Stimulated activated CD4-positive, alpha-beta T cell treated with anti-CD3 and anti-CD28 coated beads, Interleukin-4, amount 100 ng/mL, for 4 hours (primary cell): Measurements from ENCODE around the gene TFIP11.

Source experiments
- DNase-seq, 2 experiments: peaks; one replicate each; pipeline ENCODE4 v3.0.0-alpha.2; 2020

TFIP11 gene

GRCh38 chr22:26476705-26477340, 35.5 kb downstream of the TFIP11 start:
- DNase-seq, result no peak

DNA sequence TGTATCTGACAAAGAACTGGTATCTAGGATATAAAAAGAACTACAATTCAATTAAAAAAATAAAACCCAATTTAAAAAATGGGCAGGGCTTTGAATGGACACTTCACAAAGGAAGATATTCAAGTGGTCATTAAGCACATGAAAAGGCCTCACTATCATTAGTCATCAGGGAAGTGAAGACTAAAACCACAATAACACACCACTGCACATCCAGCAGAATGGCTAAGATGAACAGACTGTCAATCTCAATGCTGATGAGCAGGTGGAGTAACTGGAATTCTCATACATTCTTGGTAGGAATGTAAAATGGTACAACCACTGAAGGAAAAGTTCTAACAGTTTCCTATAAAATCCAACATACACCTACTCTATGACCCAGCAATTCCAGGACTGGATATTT, 37.6 kb downstream of the TFIP11 start:
- no peak for DNase-seq

DNA sequence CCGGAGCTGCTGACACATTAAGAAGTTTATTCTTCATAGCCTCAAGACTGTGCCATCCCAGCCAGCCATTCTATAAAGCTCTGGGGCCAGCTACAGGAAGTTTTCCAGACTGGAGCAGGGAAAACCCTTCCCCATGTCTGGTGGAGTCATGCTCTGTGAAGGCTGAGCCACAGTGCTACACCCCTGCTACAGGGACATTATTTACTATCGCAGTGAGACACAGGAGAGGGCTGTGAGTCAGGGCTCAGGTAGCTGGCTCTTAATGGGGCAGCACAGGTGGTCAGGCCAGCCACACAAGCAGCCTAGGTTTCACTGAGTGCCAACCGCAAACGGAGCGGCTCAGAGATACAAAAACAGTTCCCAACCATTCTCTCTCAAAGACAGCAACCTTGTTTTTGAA, 40.8 kb downstream of the TFIP11 start:
- DNase-seq, result no peak

DNA sequence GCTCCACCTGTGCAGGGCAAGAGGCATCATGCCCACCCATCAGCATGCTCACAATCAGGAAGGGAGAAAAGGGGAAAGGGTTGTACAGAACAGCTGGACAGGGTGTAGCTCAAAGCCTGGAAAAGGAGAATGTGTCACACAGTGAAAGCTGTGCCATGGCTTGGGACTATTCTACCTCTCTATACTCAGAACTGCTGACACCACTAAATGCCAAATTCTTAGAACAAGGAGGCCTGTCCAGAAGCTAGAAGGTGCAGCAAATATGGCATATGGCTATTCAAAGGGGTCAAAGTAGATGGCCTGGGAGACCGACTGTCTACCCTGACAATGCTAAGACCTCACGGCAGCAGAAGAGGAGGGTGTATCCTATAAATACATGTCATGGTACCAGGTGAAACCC, 41.5 kb downstream of the TFIP11 start:
- no peak for DNase-seq

DNA sequence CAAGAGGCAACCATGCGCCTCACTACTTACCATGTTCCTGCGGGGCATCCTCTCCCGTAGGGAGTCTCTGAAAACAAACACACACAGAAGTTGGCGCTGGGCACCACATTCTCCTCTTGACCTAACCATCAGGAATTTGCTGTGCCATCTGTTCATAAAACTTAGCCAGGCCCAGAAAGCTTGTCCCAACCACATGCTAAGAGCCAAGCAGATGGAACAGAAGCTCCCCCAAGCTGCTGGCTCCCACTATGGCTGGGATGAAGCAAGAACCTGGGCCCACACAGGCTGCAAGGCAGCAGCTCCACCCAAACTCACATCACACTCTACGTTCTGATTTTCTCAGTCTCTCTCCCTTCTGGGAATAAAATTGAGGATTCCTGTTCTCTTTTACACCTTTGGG, 46.1 kb downstream of the TFIP11 start:
- no peak for DNase-seq

DNA sequence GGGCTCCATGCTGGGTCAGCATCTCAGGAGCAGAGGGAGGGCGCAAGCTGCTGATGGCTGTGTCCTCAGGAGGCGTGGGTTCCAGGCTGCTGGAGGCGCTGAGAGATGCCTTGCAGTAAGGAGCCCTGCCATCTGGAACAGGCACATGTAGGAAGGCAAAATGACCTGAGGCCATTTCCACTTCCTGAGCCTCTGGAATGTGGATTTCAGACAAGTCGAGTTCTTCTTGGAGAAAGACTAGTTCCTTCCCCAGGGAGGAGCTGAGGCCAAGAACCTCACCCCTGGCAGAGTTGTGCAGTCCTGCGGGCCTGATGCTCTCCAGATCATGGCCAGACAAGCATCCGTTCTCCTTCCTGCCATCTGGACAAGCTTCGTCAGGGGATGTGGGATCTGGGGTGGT, 48.0 kb downstream of the TFIP11 start:
- DNase-seq, result no peak

- DNase-seq, result no peak
Measured at GRCh38 chr22:26463688-26464087, 48.6 kb downstream of the TFIP11 start.

DNA sequence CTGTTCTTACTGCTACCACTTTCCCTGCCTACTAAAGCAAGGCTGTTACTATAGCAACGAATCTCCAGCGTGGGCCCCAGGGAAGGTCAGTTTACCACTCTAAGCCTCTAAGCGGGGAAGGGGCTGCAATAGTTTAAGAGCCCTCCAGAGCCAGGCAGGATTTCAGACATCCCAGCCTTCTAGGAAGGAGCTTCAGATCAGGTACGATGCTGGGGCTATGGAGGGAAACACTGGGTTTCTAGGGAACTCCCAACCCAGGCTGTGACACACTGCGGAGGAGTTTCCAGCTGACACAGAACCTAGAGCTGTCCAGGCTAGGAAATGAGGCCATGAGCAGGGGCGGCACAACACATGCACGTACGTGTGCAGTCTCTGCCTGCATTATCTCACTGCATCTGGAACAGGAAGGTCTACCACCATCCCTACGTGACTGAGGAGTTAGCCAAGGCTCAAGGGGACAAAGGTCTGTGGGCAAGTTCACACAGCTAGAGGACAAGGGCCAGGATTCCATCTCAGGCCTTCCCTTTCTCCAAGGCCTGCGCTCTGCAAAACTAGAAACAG, 49.1 kb downstream of the TFIP11 start:
- no peak for DNase-seq

DNA sequence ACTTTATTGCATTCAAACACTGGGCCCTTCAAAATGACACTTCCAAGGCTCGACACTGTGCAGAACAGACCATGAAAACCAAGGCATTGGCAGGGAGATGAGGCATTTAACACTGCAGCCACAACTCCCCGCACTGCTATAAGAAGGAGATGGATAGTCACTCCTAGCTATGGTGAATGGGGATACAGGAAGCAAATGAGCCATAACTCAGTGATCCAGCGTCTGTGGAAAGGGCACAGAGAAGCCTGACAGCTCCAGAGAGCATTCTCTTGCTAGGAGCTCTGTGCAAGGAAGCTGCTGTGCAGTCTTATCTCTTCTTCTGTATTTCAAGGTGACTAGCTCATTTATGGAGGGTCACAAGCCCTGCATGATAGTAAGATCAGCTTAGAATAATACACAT, 49.6 kb downstream of the TFIP11 start:
- DNase-seq, result no peak

DNA sequence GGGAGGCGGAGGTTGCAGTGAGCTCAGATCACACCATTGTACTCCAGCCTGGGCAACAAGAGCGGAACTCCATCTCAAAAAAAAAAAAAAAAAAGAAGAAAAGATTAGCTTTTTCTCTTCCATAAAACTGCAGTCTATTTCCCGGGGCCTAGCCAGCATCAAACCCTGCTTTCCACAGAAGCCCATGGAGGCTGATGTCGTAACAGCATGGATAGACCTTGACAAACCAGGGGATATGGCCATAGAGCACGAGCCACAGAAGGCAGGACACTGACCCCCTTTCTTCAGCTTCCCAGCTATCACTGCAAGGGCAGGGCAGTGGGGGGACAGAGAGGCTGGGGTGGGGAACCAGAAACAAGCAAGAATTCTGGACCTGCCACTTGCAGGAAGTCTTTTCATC, 50.2 kb downstream of the TFIP11 start:
- DNase-seq, result no peak

- peak; percentile 7 to 55 for DNase-seq
Measured at GRCh38 chr22:26461188-26461810, 51.0 kb downstream of the TFIP11 start.

DNA sequence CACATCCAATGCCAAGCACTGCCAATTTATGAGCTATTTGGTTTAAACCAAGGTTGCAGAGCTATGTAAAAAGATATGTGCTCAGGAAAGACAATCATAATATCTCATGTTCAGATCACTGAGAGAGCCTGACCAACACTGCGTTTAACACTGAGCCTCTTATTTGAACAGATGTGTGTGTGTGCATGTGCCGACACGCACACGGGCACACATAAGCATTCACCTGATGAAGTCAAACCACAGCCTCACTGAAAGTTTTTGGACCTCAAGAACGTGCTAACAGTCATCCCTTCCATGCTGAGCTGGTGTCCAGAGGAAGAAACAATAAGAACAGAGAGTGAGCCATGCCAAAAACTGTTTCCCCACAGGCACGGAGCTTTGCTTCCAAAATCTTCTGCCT, 52.1 kb downstream of the TFIP11 start:
- no peak for DNase-seq

- no peak for DNase-seq
Measured at GRCh38 chr22:26457661-26458272, 54.5 kb downstream of the TFIP11 start.

DNA sequence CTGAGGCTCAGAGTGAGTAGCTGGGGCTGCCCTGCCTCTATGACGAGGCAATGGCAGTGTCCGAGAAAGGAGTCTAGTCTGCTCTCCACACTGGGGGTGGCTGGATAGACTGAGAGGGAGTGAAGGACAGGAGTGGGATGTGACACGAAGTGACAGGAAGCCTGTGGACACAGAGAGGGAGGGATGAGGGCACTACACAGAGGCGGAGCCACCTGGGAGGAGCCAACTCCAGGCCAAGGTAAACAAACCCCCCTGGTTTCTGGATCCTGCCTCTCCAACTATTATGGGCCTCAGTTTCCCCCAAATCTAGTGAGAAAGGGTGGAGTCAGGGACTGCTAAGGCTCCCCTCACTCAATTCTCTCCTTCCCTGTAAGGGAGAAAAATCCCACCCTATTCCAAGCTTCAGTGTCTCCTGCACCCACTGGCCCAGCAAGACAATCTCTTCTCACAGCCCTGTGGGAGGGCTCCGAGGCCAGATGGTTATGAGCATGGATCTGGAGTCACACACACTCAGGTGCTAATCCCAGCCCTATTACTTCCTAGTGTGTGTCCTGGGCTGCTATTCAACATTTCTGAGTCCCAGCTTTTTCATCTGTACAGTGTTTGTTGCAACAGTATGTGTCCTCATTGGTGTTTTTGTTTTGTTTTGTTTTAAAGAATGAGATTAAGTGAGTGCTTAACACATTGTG, 58.3 kb downstream of the TFIP11 start:
- DNase-seq, result no peak

DNA sequence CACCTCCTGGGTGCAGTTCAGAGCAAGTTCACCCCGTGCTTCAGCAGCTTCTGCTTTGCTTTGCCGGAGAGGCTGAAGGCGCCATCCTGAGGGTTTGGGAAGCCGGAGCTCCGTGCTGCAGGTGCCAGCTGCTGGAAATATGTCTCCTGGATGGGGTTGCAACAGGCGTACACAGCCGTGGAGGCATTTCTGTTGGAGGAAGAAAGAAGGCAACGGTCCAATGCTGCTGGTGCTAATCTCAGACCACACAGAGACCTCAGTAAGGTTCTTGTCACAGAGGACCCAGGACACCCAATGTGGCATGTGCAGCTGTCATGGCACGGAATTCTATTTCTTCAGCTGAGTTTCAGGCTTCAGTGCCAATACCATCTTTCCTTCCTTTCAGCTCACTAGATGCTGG, 59.1 kb downstream of the TFIP11 start:
- DNase-seq, result no peak

DNA sequence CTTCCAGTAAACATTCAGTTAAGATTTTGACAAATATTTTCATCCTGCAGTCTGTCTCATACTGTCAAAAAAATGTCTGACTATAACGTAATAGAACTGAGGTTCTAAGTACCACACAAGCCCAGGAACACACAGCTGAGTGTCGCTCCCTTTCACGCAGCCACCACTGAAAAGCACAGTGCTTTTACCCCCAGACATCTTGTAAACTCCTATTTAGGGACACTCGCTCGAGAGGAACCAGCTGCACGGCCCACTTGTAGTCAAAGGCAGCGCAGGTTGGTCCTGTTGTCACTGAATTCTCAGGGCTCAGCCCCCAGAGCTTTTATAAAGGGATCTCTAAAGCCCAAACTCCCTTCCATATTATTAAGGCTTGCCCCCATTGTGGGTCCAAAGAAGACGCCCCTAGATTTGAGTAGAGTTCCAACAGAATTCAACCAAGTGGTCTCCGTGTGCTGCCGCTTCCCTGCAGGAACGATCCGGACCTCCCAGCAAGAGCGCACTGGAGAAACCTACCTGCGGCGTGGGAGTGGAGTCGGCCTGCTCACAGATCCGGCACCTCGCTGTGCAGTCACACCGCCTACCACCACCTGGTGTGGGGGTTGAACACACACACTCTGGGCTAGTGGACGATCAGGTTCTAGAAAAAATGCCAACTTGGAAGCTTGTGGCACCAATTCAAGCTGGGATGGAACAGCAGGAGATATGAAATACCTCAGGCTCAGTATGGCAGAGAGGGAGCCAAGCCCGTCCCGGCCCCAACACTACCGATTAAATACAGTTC, 59.8 kb downstream of the TFIP11 start:
- no peak for DNase-seq

GRCh38 chr22:26450453-26451185, 61.7 kb downstream of the TFIP11 start:
- DNase-seq, result no peak

- no peak for DNase-seq
Measured at GRCh38 chr22:26448941-26449340, 63.3 kb downstream of the TFIP11 start.

DNA sequence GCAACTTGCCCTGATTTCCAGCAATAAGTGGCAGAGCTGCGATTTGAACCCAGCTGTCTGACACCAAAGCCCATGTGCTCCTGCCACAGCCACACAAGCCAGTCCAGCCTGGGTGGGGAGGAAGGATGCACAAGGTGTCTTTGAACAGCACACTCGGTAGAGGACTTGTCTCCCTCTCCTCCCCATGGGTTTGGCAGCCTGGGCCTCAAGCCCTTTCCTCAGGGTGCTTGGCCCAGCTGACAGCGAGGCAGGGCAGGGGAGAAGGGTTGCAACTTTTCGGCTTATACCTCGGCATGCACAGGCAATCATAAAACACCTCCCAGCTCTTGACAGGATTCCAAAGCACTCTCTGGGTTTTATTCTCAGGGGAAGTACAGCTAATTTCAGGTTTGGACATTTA, 63.9 kb downstream of the TFIP11 start:
- DNase-seq, result no peak

- no peak for DNase-seq
Measured at GRCh38 chr22:26447584-26448329, 64.5 kb downstream of the TFIP11 start.

DNA sequence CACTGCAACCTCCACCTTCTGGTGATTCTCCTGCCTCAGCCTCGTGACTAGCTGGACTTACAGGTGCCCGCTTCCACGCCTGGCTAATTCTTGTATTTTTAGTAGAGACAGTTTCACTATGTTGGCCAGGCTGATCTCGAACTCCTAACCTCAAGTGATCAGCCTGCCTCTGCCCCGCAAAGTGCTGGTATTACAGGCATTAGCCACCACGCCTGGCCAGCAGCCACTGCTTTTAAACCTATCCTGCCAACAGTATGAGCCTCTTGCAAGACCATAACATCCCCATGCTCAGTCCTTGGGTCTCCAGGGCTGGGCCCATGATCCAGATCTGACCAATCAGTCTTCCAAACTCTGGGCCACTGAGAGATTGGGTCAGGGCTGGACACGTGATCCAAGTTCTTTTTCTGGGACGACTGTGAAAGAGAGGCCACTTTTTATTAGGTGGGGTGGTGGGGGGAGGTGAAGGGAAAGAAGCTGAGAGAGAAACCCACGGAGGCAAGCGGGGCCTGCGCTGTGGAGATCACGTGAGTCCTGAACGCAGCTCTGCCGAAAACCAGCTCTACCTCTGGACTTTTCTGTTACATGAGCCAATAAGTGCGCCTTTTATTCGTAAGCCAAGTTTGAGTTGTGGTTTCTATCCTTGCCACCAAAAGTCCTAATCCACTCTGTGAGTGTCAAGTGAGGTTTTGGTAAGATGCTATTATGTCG, 65.3 kb downstream of the TFIP11 start:
- DNase-seq, result no peak
